HL-60/S4 treated with retinoic acid at 250 ng/mL for 4 days and 3 days (cell line): ENCODE data around the gene ADGRA1.
"Not testable (repeated sequence)": the region's sequence is repeated elsewhere in the genome, so short reads cannot be mapped to it uniquely, and the experiment has no call there.

Experiments used
- in situ Hi-C: fragments of 300-500 bp; cut with MboI; formaldehyde crosslinking; loops from 2 replicates; pipeline ENCODE4 v1.7.0; 2022; ENCODE audit warnings: low sequenced_read_pairs

Gene ADGRA1

DNA sequence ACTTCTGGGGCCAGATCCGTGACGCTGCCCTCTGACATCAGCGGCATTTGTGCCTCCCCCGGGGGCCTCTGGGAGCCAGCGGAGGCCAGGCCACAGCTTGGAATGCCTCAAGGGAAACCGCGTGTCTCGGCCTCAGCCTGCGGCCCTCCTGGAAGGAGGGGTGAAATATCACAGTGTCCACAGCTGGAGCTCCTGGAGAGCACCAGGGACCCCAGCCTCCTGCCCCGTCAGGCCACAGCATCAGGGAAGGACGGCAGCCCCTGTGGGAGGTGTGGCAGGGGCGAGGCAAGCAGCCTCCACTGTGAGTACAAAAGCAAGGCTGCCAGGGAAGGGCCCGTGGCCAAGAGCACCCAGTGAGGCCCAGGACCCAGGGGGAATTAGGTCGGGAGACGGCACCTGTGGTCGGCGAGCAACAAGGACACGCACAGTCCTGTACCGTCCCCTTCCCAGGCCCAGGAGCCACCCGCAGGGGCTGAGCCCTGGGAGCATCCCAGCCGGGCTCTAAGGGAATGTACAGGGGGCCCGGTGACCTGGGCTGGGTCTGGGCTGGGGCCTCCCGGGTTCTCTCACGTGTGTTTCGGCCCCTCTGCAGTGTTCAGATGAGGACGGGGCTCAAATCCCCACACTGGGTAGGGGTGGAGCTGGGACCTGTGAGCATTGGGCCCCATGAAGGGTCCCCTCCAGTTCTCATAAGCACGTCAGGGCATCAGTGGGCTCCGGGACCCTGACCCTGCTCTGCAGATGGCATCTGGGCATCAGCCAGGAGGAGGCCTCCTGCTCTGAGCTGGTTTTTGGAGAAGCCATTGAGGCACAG, 53.6 kb downstream of the ADGRA1 start:
- in situ Hi-C loops: loop anchor here (10.0 kb wide), 1 partner anchor 163 kb away; the partner anchor contains the start of genes TUBGCP2 and ZNF511

DNA sequence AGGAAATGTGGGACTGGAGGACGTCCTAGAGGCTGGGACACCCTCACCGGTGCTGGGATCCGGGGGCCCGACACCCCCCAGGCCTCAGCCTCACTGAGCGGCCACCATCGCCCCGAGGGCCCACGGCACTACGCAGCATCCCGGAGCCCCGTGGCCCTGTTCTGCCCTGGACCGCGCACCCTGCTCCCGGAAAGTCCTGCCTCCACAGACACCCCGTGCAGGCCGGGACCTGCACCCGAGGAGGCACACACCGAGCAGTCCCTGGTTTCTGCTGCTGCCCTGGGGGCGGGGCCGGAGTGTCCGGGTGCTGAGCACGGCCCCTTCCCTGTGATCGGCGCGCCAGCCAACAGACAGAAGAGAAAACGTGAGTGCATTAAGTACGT, 54.2 kb downstream of the ADGRA1 start:
- in situ Hi-C loops: loop anchor here (10.0 kb wide), 1 partner anchor 163 kb away; the partner anchor contains the start of genes TUBGCP2 and ZNF511

DNA sequence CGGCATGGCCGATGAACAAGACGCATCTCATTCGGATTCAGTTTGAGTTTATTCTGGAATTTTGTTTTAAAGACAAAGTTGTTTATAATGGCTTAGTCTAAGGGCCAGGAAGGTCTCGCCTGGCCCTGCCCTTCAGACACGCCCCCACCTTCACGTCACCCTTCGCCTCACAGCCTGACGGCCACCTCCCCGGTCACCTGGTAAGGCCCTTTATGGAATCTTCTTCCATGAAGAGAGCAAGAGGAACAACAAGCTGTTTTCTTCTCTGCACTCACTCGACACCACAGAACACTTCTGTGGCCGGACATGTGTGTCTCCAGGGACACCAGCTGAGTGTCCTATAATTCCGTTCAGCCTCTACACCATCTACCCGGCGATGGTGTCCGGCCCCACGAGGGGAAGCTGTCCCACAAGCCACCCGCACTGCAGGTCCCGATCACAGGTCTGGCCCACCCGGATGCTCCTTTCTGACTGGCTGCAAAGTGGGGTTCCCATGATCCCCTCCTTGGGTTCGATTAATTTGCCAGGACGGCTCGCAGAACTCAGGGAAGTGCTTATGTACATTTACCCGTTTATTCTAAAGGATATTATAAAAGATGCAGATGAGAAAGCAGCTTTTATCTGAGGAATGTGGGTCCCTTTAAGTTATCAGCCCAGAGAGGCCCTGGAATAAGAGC, 54.9 kb downstream of the ADGRA1 start:
- in situ Hi-C loops: loop anchor here (10.0 kb wide), 1 partner anchor 162 kb away; the partner anchor contains the start of genes TUBGCP2 and ZNF511

GRCh38 chr10:133143200-133143533, 55.4 kb downstream of the ADGRA1 start:
- in situ Hi-C loops: loop anchor here (10.0 kb wide), 1 partner anchor 162 kb away; the partner anchor contains the start of genes TUBGCP2 and ZNF511

DNA sequence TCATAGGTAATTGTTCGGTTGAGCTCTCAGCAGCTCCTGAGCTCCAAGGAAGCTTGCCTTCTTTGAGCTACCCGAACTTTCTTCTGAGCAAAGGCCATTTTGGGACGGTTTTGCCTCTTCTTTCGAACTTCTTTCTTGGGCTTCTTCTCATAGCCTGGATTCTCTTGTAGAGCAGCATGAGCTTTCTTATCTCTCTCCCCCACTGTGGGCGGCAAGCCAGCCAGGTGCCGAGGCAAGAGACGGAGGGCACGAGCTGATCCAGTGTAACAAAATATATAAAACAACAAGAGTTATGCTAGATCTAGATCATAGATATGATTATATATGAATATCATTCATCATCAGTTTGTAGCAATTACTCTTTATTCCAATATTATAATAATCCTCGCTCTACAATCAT, 55.8 kb downstream of the ADGRA1 start:
- in situ Hi-C loops: loop anchor here (10.0 kb wide), 1 partner anchor 161 kb away; the partner anchor contains the start of genes TUBGCP2 and ZNF511

DNA sequence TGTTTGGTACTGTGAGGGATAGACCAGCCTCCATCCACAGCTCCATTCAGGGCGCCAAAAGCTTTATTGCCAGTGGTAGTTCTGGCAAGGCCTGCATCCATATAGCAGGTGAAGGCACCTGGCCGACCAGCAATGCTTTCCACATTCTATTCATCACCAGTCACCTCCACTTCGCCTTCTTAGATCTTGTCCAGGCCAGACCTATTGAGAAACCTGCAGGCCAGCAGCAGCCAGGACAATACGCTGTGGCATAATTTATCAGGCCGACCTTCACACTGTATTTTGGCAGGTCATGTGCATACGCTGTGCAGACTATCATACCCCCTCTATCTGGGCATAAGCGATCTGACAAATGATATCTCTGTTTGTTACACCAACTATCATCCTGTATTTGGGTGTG, 57.0 kb downstream of the ADGRA1 start:
- in situ Hi-C loops: loop anchor here (10.0 kb wide), 1 partner anchor 160 kb away; the partner anchor contains the start of genes TUBGCP2 and ZNF511

DNA sequence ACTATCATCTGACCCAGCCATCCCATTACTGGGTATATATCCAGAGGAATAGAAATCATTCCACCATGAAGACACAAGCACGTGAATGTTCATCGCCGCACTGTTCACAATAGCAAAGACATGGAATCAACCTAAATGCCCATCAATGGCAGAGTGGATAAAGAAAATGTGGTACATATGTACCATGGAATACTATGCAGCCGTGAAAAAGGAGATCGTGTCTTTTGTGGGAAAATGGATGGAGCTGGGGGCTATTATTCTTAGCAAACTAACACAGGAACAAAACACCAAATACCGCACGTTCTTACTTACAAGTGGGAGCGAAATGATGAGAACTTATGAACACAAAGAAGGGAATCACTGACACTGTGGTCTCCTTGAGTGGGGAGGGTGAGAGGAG, 62.5 kb downstream of the ADGRA1 start:
- in situ Hi-C loops: no loop called here

GRCh38 chr10:133150656-133151055, 62.9 kb downstream of the ADGRA1 start:
- in situ Hi-C loops: no loop called here

DNA sequence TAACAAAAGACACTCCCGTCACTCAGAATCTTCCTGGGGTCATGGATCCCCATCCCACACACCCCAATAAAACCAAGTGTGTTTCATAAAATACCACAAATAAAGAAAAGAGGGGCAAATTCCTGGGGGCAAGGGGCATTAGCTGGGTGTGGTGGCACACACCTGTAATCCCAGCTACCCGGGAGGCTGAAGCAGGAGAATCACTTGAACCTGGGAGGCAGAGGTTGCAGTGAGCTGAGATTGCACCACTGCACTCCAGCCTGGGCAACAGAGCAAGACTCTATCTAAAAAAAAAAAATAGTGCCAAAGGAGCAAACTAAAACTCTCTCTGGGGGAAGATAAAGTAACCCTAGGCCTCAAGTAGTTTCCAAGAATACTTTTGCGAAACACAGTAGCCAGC, 63.3 kb downstream of the ADGRA1 start:
- in situ Hi-C loops: not testable (repeated sequence)

GRCh38 chr10:133151543-133151972, 63.8 kb downstream of the ADGRA1 start:
- in situ Hi-C loops: no loop called here

DNA sequence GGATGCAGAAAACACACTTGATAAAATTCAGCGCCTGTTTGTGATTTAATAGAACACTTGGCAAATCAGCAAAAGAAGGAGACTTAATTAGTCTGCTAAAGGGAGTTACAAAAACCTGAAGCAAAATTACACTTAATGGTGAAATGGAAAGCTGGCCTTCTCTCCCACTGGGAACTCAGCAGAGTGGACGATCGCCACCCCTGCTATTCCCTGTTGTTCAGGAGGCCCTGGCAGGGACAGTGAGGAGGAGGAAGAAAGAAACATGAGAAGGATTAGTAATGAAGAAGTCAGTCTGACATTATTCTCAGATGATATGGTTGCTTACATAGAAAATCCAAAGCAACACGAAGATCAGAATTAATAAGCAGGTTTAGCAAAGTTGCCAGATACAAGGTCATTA, 66.7 kb downstream of the ADGRA1 start:
- in situ Hi-C loops: no loop called here

DNA sequence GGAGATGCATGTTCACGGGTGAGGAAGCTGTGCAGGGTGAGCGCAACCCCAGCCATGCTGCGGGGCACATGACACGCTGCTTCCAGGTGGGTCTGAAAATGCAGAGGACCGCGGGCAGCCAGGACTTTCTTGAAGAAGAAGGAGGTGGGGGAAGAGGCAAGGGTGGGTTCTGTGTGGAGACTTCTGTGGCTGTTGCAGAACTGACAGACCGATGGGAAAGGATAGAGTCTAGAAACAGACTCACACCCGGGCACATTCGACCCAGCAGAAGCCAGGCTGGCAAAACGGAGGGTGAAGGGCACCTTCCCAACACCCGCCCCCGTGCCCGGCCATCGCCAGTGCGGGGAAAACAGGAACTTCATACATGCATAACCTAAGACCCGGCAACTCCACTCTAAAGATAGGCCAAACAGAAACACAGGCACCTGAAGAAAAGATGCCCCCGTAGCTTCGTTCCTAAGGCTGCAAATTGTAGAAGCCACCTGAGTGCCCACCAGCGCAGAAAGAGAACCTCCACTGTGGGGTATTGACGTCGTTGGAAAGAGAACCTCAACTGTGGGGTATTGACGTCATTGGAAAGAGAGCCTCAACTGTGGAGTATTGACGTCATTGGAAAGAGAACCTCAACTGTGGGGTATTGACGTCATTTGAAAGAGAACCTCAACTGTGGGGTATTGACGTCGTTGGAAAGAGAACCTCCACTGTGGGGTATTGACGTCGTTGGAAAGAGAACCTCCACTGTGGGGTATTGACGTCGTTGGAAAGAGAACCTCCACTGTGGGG, 67.5 kb downstream of the ADGRA1 start:
- in situ Hi-C loops: no loop called here

- in situ Hi-C loops: no loop called here
Measured at GRCh38 chr10:133156674-133157579, 69.2 kb downstream of the ADGRA1 start.

- in situ Hi-C loops: no loop called here
Measured at GRCh38 chr10:133157662-133158436, 70.1 kb downstream of the ADGRA1 start.

GRCh38 chr10:133158437-133158755, 70.7 kb downstream of the ADGRA1 start:
- in situ Hi-C loops: no loop called here

GRCh38 chr10:133158756-133159610, 71.3 kb downstream of the ADGRA1 start:
- in situ Hi-C loops: no loop called here

GRCh38 chr10:133159611-133159949, 71.9 kb downstream of the ADGRA1 start:
- in situ Hi-C loops: no loop called here

DNA sequence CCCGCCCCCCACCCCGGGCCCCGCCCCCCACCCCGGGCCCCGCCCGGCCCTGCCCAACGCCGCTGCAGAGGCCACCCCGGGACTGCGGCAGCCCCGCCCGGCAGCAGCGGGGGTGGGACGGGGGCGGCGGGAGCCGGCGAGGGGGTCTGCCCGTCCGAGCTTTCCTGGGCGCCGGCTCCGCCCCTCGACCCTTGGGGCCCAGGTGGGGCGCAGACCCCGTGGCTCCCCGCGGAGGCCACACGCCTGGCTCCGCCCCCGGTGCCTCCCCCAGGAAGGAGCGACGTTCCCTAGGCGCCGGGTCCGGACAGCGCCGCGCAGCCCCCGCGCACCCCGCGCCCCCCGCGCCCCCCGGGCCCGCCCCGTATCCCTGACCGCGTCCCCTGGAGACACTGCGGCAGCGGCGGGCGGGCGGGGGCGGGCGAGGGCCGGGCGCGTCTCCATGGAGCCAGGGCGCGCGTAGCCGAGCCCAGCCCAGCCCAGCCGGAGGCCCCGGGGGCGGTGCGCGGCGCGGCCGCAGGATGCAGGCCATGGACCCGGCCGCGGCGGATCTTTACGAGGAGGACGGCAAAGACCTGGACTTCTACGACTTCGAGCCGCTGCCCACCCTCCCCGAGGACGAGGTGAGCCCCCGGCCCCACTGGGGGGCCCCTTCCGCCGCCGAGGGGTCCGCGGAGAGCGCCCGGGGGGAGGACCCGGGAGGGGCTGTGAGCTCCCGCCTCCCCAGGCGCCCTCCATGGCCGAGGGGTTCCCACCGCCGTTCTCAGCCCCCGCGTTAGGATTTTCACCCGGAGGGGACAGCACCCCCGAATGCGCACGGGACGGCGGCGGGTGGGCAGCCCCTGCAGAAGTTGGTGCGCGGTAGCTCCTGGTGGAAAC, 72.5 kb downstream of the ADGRA1 start, which contains the start of gene KNDC1:
KNDC1 (plus strand) TSS at position 270 of the 876 bp plus-strand sequence; CDS start at position 519, 249 bp downstream.
- in situ Hi-C loops: no loop called here
